ENCODE results near the gene GFY.

GFY gene

GRCh38 chr19:49408816-49409440, 16.3 kb upstream of the GFY start:
- DNase-seq (ENCODE audit: low spot score) (no peak), FAIRE-seq (no peak)

DNA sequence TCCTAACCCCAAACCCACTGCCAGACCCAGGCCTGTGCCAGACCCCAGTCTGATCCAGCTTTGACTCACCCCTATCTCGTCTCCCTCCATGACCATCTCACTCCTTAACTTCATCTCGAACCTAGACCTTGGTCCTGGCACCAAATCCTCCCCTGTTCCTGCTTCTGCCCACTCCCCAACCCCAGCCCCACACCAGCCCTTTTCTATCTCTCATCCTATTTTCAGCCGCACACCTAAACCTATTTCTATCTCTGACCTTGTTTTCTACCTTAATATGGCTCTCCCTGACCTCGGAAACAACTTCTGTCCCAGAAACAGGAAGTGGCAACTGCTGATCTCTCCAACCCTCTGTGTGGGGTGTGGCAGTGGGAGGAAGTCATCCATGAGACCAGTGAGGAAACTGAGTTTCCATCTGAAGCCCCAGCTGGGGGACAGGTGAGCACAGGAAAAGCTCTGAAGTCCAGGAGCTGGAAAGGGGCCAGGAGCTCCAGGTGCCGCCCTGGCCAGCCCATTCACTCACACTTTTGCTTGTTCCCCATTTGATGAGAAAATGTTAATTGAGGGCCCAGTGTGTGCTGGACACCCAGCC, 15.7 kb upstream of the GFY start:
- no peak for DNase-seq (ENCODE audit: low spot score)
- no peak for FAIRE-seq

- no peak for DNase-seq (ENCODE audit: low spot score)
- FAIRE-seq, result no peak
Measured at GRCh38 chr19:49411681-49412326, 13.4 kb upstream of the GFY start.

DNA sequence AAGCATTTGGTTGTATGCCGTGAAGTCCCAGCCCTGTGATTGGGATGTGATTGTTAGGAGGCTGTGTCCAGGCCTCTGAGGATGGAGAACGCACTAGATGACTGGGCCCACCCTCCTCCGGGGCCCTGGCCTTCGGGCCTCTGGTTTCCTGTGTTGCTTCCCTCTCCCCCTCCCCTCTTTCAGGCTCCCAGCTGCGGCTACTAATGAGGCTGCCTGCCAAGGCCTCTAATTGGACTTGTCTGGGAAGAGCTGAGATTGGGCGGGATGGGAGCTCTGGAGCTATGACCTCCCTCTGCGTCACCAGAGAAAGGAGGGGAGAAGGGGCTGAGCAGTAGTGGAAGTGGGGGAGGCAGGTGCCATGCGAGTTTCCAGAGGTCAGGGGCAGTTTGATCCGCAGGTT, 11.8 kb upstream of the GFY start:
- DNase-seq (ENCODE audit: low spot score), result no peak
- no peak for FAIRE-seq

GRCh38 chr19:49414256-49414655, 10.9 kb upstream of the GFY start:
- no peak for FAIRE-seq
- no peak for DNase-seq (ENCODE audit: low spot score)

DNA sequence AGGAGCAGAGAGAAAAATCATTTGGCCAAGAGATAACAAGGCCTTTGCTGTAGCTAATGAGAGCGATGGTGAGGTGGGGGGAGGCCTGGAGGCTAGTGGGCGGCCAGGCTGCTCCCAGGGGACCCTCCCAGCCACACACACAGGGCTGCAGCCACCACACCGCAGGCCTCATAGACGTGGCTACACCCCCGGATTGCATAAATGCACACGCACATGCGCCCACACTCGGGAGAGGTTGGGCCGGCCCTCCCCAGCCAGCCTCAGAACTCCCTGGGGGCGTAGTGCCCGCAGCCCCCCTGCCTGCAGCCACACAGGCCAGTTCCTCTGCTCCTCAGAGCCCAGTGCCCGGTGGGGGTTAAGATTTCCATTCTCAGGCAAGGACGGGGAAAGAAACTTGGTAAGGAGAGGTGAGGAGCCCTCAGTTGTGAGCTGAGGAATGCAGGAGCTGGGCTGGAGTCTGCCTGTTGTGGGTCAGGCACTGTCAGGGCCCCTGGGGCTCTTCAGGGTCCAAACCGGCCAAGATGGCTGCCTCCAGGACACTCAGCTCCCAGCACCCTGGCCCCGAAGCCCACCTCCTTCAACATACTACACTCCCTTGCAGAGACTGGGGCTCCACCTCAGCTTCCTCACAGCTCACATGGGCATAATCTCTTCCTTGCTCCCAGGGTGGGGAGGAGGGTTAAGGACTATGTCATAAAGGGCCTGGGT, 9.9 kb upstream of the GFY start:
- no peak for FAIRE-seq
- DNase-seq (ENCODE audit: low spot score), result no peak

DNA sequence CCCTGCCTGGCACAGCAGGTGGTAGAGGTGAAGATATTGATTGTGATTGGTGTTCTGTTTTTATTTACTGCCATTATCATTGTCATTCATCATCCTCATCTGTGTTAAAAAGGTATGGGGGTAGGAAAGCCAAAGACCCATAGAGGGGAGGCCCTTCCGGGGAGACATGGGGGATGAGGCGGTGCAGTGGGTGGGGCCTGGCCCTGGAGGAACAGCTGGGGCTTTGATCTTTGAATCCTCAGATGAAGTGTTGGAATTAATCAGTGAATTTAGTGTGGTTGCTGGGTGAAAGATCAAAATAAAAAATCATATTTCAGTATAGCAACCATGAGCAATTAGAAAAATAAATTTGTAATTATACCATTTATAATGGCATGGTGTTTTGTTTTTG, 9.4 kb upstream of the GFY start:
- FAIRE-seq (no peak), DNase-seq (ENCODE audit: low spot score) (no peak)

GRCh38 chr19:49417088-49417487, 8.1 kb upstream of the GFY start:
- DNase-seq (ENCODE audit: low spot score), result no peak

DNA sequence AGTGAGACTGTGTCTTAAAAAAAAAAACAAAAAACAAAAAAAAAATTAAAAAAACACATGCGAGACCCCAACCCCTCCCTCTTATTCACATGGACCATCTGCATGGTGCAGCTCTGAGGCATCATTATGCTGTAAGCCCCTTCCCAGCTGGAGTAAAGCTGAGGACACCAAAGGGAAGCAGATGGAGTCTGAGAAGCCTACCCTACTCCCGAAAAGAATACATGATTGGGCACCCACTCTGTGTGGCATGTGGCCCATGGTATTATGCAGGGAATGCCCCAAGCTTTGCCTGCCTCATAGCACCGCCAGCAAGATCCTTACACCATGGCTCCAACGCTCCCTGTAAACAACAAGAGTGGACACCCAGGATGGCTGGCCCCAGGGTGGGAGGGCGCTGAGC, 6.7 kb upstream of the GFY start:
- FAIRE-seq (no peak), DNase-seq (ENCODE audit: low spot score) (no peak)

More at GRCh38 chr19:49417088-49417487, 8.1 kb upstream of the GFY start:
- no peak for FAIRE-seq

- FAIRE-seq (no peak), DNase-seq (ENCODE audit: low spot score) (no peak)
Measured at GRCh38 chr19:49419173-49419572, 6.0 kb upstream of the GFY start.

DNA sequence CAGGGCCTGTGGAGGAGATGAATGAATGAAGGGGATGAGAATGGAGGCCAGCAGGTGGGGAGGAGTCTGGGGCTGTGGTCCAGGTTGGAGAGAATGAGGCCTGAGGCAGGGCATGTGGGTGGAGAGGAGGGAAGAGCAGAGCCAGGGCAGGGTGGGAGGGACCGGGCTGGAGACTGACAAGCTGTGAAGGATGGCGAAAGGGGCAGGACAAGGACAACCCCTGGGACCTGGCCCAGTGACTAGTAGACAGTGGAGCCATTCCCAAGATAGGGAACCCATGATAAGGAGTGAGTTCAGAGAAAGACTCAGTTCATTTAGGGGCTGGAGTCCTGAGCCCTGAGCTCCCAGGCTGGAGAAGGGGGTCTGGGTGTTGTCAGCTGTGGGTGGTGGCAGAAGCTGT, 5.0 kb upstream of the GFY start:
- FAIRE-seq, result no peak
- DNase-seq (ENCODE audit: low spot score), result no peak

DNA sequence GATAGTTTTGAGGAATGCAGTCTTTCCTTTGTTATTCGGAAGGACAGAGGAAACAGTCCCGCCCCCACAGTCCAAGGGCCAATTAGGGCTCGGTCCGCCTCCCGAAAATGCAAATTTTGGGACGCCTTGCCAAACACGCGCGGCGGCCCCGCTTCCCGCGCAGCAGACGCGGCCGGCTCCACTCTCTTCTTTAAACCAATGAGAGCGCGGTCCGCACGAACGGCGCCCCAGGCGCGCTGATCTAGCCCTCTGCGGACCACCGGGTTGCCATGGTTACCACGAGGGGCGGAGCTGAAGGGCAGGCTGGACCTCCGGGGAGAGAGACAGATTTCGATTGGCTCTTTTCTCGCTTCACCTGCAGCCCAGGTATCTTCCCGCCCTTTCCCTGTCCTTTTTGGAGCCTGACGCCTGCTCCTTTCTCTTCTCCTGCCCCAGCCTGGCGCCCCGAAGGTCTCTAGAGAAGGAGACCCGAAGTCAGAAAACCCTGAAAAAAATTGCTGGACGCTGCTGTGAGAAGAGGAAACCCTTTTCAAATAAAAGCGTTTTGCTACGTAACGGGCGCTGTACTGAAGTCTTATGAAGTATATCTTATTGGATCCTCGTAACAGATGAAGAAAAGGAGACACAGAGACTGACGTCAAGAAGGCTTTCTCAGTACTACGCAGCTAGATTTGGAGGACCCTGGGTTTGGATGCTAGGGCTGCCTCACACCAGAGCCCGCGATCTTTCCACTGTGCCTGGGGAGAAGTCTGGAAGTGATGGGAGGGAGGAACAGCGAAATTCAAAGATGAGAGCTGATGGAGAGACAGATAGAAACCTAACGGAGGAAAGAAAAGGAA, 3.9 kb upstream of the GFY start:
- FAIRE-seq, result no peak
- DNase-seq (ENCODE audit: low spot score), result no peak

- DNase-seq (ENCODE audit: low spot score) (no peak), FAIRE-seq (no peak)
Measured at GRCh38 chr19:49421878-49422202, 3.3 kb upstream of the GFY start.

- FAIRE-seq (no peak), DNase-seq (ENCODE audit: low spot score) (no peak)
Measured at GRCh38 chr19:49422407-49423070, 2.6 kb upstream of the GFY start.

GRCh38 chr19:49423071-49423984, 1.9 kb upstream of the GFY start, which contains the start of gene PTH2:
Gene PTH2, minus strand, starts transcription at chr19:49423441. Its CDS starts 102 bp downstream, at chr19:49423339.
- DNase-seq (ENCODE audit: low spot score), result no peak
- no peak for FAIRE-seq

- no peak for FAIRE-seq
Measured at GRCh38 chr19:49423985-49424303, 1.2 kb upstream of the GFY start.

GRCh38 chr19:49425922-49426592, 869 bp downstream of the GFY start:
- DNase-seq (ENCODE audit: low spot score) (peak; percentile 69), FAIRE-seq (no peak)

More at GRCh38 chr19:49423985-49424303, 1.2 kb upstream of the GFY start:
- no peak for DNase-seq (ENCODE audit: low spot score)

DNA sequence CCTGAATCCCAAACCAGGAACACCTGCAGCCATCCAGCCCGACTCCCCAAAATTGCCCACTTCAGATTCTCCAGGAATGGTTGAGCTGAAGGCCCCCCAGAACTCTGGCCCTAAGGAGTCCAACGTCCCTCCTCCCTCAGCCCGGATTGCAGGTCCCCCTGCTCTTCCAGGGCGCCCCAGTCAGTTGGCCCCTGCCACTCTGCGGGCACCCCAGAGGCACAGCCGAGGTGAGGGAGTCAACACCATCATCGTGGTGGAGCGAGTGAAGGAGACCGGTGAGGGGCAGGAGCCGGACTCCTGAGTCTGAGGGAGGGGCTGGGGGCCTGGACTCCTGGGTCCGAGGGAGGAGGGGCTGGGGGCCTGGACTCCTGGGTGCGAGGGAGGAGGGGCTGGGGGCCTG, 2.2 kb downstream of the GFY start:
- DNase-seq (ENCODE audit: low spot score) (no peak), FAIRE-seq (no peak)

GRCh38 chr19:49427855-49428546, 2.8 kb downstream of the GFY start:
- no peak for FAIRE-seq
- no peak for DNase-seq (ENCODE audit: low spot score)
